GM12878 (cell line): ENCODE data around the gene CD151. TPM values are rescaled to one million over a fixed set of nuclear protein-coding genes. Genes with fewer than 3 reads are reported as not detected.

ENCODE experiments used
- BHLHE40 ChIP-seq, 2 experiments: fragments of 450-650 bp in 1 of 2; IDR thresholded peaks; 2 replicates each; pipeline ENCODE4 v1.6.1; 2011 to 2017; ENCODE audit warnings: low read depth in 2 of 2, borderline replicate concordance in 1 of 2, improper control_type of control experiment in 1 of 2, low read length in 1 of 2, mild to moderate bottlenecking in 1 of 2
- CEBPB ChIP-seq, 2 experiments: fragments of 150-350 bp in 1 of 2; IDR thresholded peaks; 2 replicates each; pipeline ENCODE4 v1.6.1; 2012 to 2014; ENCODE audit warnings: low read depth in 2 of 2, low read length in 2 of 2, borderline replicate concordance in 1 of 2, inconsistent platforms in 1 of 2
- E4F1 ChIP-seq: fragments of 450-650 bp; IDR thresholded peaks from 2 replicates; pipeline ENCODE4 v1.6.1; 2018; ENCODE audit warnings: borderline replicate concordance, mild to moderate bottlenecking; ENCODE audit not compliant: partially characterized antibody
- EGR1 ChIP-seq, 2 experiments: IDR thresholded peaks; 1 replicate in 1 of 2; 2 replicates in 1 of 2; pipeline ENCODE4 v1.6.1; 2011 to 2012; ENCODE audit warnings: low read depth in 2 of 2, low read length in 2 of 2, borderline replicate concordance in 1 of 2, mild to moderate bottlenecking in 1 of 2, moderate library complexity in 1 of 2
- ESRRA ChIP-seq: IDR thresholded peaks from 2 replicates; pipeline ENCODE4 v1.6.1; 2012; ENCODE audit warnings: mild to moderate bottlenecking, low read length, improper control_type of control experiment
- ETV6 ChIP-seq, 2 experiments: fragments of 450-650 bp in 1 of 2; IDR thresholded peaks in 1 of 2; conservative IDR thresholded peaks in 1 of 2; 2 replicates each; pipeline ENCODE4 v1.6.1; 2014; ENCODE audit warnings: antibody characterized with exemption in 1 of 2, borderline replicate concordance in 1 of 2, low read depth in 1 of 2, mild to moderate bottlenecking in 1 of 2, moderate library complexity in 1 of 2
- IKZF1 ChIP-seq: fragments of 450-650 bp; conservative IDR thresholded peaks from 2 replicates; pipeline ENCODE4 v1.6.1; 2017; ENCODE audit warnings: antibody characterized with exemption, mild to moderate bottlenecking
- IRF4 ChIP-seq: IDR thresholded peaks from 2 replicates; pipeline ENCODE4 v1.6.1; 2011; ENCODE audit warnings: low read depth, low read length
- LARP7 ChIP-seq: fragments of 450-650 bp; IDR thresholded peaks from 2 replicates; pipeline ENCODE4 v1.6.1; 2017; ENCODE audit warnings: mild to moderate bottlenecking
- MXI1 ChIP-seq: fragments of 150-350 bp; IDR thresholded peaks from 2 replicates; pipeline ENCODE4 v1.6.1; 2011; ENCODE audit warnings: low read depth, mild to moderate bottlenecking, inconsistent platforms, low read length, improper control_type of control experiment
- MYB ChIP-seq: fragments of 150-350 bp; IDR thresholded peaks from 2 replicates; pipeline ENCODE4 v1.6.1; 2014; ENCODE audit warnings: mild to moderate bottlenecking, low read depth, low read length, borderline replicate concordance
- NR2C1 ChIP-seq: fragments of 450-650 bp; IDR thresholded peaks from 2 replicates; pipeline ENCODE4 v1.6.1; 2017; ENCODE audit warnings: antibody characterized with exemption, mild to moderate bottlenecking, moderate library complexity
- RAD21 ChIP-seq: IDR thresholded peaks from 2 replicates; pipeline ENCODE4 v1.6.1; 2011; ENCODE audit warnings: mild to moderate bottlenecking, low read depth, low read length, moderate library complexity; ENCODE audit not compliant: insufficient read depth
- RELB ChIP-seq: fragments of 450-650 bp; IDR thresholded peaks from 2 replicates; pipeline ENCODE4 v1.6.1; 2017; ENCODE audit warnings: low read depth, mild to moderate bottlenecking, moderate library complexity
- SREBF1 ChIP-seq: IDR thresholded peaks from 2 replicates; pipeline ENCODE4 v1.6.1; 2012; ENCODE audit warnings: mild to moderate bottlenecking, low read length
- STAT1 ChIP-seq: fragments of 450-650 bp; conservative IDR thresholded peaks from 2 replicates; pipeline ENCODE4 v1.6.1; 2014; ENCODE audit warnings: antibody characterized with exemption, mild to moderate bottlenecking
- SUZ12 ChIP-seq: fragments of 200-600 bp; sonication (generic); IDR thresholded peaks from one replicate; pipeline ENCODE4 v1.6.1; 2018; ENCODE audit warnings: antibody characterized with exemption, mild to moderate bottlenecking; ENCODE audit not compliant: unreplicated experiment
- ZNF274 ChIP-seq: IDR thresholded peaks from one replicate; pipeline ENCODE4 v1.8.0; 2011; ENCODE audit not compliant: insufficient read length, insufficient read depth
- polyA plus RNA-seq, 11 experiments: library from polyadenylated mRNA; depleted of rRNA in 4 of 11; unstranded in 6 of 11; stranded (reverse) in 5 of 11; fragments of >200 nt; fragmentation: Nextera tagmentation in 4 of 11; fragmentation: Illumina TruSeq in 1 of 11; extraction: Ambion mirVana in 4 of 11; extraction: Trizol in 1 of 11; gene quantifications; 1 replicate in 1 of 11; 2 replicates in 10 of 11; pipeline versions ENCODE4 v1.2.1 to v1.2.3, GENCODE V29; 2011 to 2016; ENCODE audit warnings: inconsistent platforms in 2 of 11, missing spikeins in 2 of 11, low read depth in 1 of 11
- total RNA-seq, 4 experiments: library from RNA; depleted of rRNA in 3 of 4; stranded (reverse); fragments of >200 nt in 3 of 4; fragmentation: Illumina TruSeq in 1 of 4; extraction: Trizol in 1 of 4; gene quantifications; 2 replicates each; pipeline versions ENCODE4 v1.2.1 to v1.2.3, GENCODE V29; 2013 to 2021
- TF ChIP-seq, protein P1 (sequence below): fragments of 450-650 bp; IDR thresholded peaks from 2 replicates; pipeline ENCODE4 v1.6.1; 2017; ENCODE audit warnings: mild to moderate bottlenecking, moderate library complexity

CD151 gene
- total and polyA plus RNA-seq, 10 of the 15 experiments (the other 5 are each of a cell fraction or from before 2014, with no cell fraction given) = 0.52 to 41.7 (median 14.7) TPM

GRCh38 chr11:798093-798713 is 34.5 kb upstream of the CD151 start, which contains the start of gene SLC25A22 (continued):
- TF ChIP-seq ETV6 (conservative IDR thresholded peaks at IDR 0.05 in 1 of 2, IDR thresholded peaks at IDR 0.05 in 1 of 2; ENCODE audit: borderline replicate concordance in 1 of 2, low read depth in 1 of 2) (no peak), NR2C1 (no peak), LARP7 (peak; percentile 63), E4F1 (no peak), CEBPB (IDR thresholded peaks at IDR 0.05; ENCODE audit: borderline replicate concordance in 1 of 2, low read depth in 2 of 2, low read length in 2 of 2) (no peak), RELB (no peak), STAT1 (no peak), BHLHE40 (IDR thresholded peaks at IDR 0.05; ENCODE audit: borderline replicate concordance in 1 of 2, low read depth in 2 of 2, low read length in 1 of 2) (peak in 1 of 2 experiments; percentile 29; a peak in 1 of 4 replicates), EGR1 (IDR thresholded peaks at IDR 0.05; ENCODE audit: borderline replicate concordance in 1 of 2, low read depth in 2 of 2, low read length in 2 of 2) (peak in 1 of 2 experiments; percentile 39; a peak in 1 of 3 replicates), SUZ12 (no peak), MXI1 (no peak; the same call in 1 of the 2 replicates), RAD21 (peak; percentile 50), MYB (no peak), IRF4 (no peak), SREBF1 (no peak), ZNF274 (no peak), IKZF1 (peak; percentile 36; the same call in 1 of the 2 replicates), ESRRA (no peak)
- TF ChIP-seq, protein P1, sequence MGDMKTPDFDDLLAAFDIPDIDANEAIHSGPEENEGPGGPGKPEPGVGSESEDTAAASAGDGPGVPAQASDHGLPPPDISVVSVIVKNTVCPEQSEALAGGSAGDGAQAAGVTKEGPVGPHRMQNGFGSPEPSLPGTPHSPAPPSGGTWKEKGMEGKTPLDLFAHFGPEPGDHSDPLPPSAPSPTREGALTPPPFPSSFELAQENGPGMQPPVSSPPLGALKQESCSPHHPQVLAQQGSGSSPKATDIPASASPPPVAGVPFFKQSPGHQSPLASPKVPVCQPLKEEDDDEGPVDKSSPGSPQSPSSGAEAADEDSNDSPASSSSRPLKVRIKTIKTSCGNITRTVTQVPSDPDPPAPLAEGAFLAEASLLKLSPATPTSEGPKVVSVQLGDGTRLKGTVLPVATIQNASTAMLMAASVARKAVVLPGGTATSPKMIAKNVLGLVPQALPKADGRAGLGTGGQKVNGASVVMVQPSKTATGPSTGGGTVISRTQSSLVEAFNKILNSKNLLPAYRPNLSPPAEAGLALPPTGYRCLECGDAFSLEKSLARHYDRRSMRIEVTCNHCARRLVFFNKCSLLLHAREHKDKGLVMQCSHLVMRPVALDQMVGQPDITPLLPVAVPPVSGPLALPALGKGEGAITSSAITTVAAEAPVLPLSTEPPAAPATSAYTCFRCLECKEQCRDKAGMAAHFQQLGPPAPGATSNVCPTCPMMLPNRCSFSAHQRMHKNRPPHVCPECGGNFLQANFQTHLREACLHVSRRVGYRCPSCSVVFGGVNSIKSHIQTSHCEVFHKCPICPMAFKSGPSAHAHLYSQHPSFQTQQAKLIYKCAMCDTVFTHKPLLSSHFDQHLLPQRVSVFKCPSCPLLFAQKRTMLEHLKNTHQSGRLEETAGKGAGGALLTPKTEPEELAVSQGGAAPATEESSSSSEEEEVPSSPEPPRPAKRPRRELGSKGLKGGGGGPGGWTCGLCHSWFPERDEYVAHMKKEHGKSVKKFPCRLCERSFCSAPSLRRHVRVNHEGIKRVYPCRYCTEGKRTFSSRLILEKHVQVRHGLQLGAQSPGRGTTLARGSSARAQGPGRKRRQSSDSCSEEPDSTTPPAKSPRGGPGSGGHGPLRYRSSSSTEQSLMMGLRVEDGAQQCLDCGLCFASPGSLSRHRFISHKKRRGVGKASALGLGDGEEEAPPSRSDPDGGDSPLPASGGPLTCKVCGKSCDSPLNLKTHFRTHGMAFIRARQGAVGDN = 0 out of 2 replicates have a peak, but pooled peaks have one; percentile 32
